ENCODE data around the gene RAB39B. TPM values are rescaled to one million over a fixed set of nuclear protein-coding genes. Genes with fewer than 3 reads are reported as not detected.
A peak's percentile ranks its signal among the peaks of the same experiment; 100 is the strongest.

RAB39B gene
- total and polyA plus RNA-seq, 10 of the 15 experiments (the other 5 are each of a cell fraction or from before 2014, with no cell fraction given): 1.6 to 8.6 (median 6.7) TPM

DNA sequence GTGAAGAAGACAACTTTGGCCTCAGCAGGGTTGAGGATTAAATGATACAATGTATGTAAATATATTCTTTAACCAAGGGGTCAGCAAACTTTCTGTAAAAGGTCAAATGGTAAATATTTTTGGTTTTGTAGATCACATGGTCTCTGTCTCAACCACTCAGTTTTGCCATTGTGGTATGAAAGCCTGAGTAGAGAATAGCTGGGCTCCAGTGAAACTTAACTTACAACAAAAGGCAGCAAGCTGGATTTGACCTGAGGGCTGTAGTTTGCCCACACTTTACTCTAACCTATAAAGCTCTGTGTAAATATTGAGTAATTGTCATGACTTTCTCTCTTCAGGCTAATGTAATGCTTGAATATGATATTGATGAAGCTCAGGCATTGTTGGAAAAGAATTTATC lies 28.4 kb downstream of the RAB39B start (continued):
- TF ChIP-seq, protein P1, sequence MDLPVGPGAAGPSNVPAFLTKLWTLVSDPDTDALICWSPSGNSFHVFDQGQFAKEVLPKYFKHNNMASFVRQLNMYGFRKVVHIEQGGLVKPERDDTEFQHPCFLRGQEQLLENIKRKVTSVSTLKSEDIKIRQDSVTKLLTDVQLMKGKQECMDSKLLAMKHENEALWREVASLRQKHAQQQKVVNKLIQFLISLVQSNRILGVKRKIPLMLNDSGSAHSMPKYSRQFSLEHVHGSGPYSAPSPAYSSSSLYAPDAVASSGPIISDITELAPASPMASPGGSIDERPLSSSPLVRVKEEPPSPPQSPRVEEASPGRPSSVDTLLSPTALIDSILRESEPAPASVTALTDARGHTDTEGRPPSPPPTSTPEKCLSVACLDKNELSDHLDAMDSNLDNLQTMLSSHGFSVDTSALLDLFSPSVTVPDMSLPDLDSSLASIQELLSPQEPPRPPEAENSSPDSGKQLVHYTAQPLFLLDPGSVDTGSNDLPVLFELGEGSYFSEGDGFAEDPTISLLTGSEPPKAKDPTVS (IDR thresholded peaks at IDR 0.05; ENCODE audit: low read depth, low read length): no peak
- TF ChIP-seq HDAC2 (IDR thresholded peaks at IDR 0.05): no peak
- TF ChIP-seq, protein P2, sequence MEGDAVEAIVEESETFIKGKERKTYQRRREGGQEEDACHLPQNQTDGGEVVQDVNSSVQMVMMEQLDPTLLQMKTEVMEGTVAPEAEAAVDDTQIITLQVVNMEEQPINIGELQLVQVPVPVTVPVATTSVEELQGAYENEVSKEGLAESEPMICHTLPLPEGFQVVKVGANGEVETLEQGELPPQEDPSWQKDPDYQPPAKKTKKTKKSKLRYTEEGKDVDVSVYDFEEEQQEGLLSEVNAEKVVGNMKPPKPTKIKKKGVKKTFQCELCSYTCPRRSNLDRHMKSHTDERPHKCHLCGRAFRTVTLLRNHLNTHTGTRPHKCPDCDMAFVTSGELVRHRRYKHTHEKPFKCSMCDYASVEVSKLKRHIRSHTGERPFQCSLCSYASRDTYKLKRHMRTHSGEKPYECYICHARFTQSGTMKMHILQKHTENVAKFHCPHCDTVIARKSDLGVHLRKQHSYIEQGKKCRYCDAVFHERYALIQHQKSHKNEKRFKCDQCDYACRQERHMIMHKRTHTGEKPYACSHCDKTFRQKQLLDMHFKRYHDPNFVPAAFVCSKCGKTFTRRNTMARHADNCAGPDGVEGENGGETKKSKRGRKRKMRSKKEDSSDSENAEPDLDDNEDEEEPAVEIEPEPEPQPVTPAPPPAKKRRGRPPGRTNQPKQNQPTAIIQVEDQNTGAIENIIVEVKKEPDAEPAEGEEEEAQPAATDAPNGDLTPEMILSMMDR (IDR thresholded peaks at IDR 0.05 in 2 of 3, conservative IDR thresholded peaks at IDR 0.05 in 1 of 3; ENCODE audit: control insufficient read depth in 2 of 3, extremely low read depth in 1 of 3, insufficient read depth in 1 of 3, low read depth in 3 of 3, low read length in 3 of 3): no peak

DNA sequence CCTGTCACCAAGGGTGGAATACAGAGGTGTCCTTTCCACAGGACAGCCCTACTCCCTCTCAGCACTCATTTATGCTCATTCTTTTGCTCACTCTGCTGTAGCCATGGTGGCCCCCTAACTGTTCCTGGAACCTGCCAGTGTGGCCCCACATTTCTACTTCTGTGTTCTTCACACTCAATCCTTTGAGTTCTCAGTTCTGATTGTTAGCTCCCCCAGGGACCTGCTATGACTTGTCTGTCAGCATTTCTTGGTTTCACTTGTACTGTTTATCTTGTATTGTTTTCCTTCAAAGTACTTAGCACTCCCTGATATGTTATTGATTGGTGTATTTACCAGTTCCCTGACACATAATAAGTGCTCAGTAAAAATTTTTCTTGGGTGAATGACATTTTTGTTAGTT lies 33.1 kb downstream of the RAB39B start:
- H3K4me2 ChIP-seq (ENCODE audit: control insufficient read depth, insufficient read depth): no peak overlapping the region
- H3K79me2 ChIP-seq (ENCODE audit: control insufficient read depth, insufficient read depth, low read length): peaks cover 6% of the 10 kb centered on the region
- no peaks in the 10 kb centered on the region for H3K9me3 ChIP-seq (replicated peaks; ENCODE audit: control insufficient read depth, insufficient read depth, low read length)
- ChIA-PET CTCF (interaction anchor here (1.1 to 1.3 kb wide), 2 partner anchors 11 to 15 kb away, joined by 3 to 6 read pairs; partner anchors contain the start of gene VBP1), POLR2A (interaction anchor here (0.6 kb wide), 2 partner anchors 13 to 16 kb away, joined by 3 read pairs; no protein-coding TSS in a partner anchor), RAD21 (ENCODE audit: unreplicated experiment) (interaction anchor here (0.8 to 1.8 kb wide), 7 partner anchors 10 to 251 kb away, joined by 3 to 8 read pairs (median 3); partner anchors contain the start of genes FUNDC2 and RAB39B), SMC1A (ENCODE audit: uncharacterized antibody, unreplicated experiment) (interaction anchor here (1.0 to 1.4 kb wide), 3 partner anchors 11 to 15 kb away, joined by 3 to 7 read pairs (median 4); partner anchors contain the start of gene VBP1)
- H3K36me3 ChIP-seq (ENCODE audit: control insufficient read depth in 2 of 2, insufficient read depth in 2 of 2, low read length in 1 of 2): peaks cover 0 to 15% of the 10 kb centered on the region in 2 experiments; a peak in 2 of 4 replicates
- no TSS peak for BruUV-seq (replicated peaks)
- in situ Hi-C loops (cut with MboI): no loop called here
- intact Hi-C loops (cut with micrococcal nuclease; ENCODE audit: unreplicated experiment): no loop called here
- no peak overlapping the region for H3K4me3 ChIP-seq
- H3K27me3 ChIP-seq (replicated peaks in 1 of 2; ENCODE audit: control insufficient read depth in 2 of 2, insufficient read depth in 2 of 2, low read length in 1 of 2): no peaks in the 10 kb centered on the region
- no peaks in the 10 kb centered on the region for H3K4me1 ChIP-seq (ENCODE audit: control insufficient read depth, insufficient read depth, low read length)
- peak; percentile 25 for DNase-seq (ENCODE audit: low read depth, low spot score)
- H4K20me1 ChIP-seq (ENCODE audit: control insufficient read depth, insufficient read depth): no peaks in the 10 kb centered on the region
- ATAC-seq: peak; percentile 95
- H3K9ac ChIP-seq (ENCODE audit: control insufficient read depth, insufficient read depth, low read length): no peak overlapping the region
- H3K27ac ChIP-seq (ENCODE audit: control insufficient read depth, insufficient read depth): peak overlapping the region; percentile 17; the same call in 1 of the 2 replicates
- no peak overlapping the region for H2AFZ ChIP-seq (ENCODE audit: control insufficient read depth, low read depth, low read length)
- no peak for FAIRE-seq
- TF ChIP-seq ZNF384 (IDR thresholded peaks at IDR 0.05; ENCODE audit: borderline replicate concordance, low read depth, low read length) (no peak), ZNF622 (IDR thresholded peaks at IDR 0.05) (no peak), ZNF24 (IDR thresholded peaks at IDR 0.05) (no peak), MYC (IDR thresholded peaks at IDR 0.05; ENCODE audit: insufficient read depth, insufficient read length, insufficient replicate concordance, low read length, severe bottlenecking) (no peak)
- TF ChIP-seq, protein P3, sequence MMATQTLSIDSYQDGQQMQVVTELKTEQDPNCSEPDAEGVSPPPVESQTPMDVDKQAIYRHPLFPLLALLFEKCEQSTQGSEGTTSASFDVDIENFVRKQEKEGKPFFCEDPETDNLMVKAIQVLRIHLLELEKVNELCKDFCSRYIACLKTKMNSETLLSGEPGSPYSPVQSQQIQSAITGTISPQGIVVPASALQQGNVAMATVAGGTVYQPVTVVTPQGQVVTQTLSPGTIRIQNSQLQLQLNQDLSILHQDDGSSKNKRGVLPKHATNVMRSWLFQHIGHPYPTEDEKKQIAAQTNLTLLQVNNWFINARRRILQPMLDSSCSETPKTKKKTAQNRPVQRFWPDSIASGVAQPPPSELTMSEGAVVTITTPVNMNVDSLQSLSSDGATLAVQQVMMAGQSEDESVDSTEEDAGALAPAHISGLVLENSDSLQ (IDR thresholded peaks at IDR 0.05): peak; percentile 65; the same call in 1 of the 2 replicates
- TF ChIP-seq, protein P4, sequence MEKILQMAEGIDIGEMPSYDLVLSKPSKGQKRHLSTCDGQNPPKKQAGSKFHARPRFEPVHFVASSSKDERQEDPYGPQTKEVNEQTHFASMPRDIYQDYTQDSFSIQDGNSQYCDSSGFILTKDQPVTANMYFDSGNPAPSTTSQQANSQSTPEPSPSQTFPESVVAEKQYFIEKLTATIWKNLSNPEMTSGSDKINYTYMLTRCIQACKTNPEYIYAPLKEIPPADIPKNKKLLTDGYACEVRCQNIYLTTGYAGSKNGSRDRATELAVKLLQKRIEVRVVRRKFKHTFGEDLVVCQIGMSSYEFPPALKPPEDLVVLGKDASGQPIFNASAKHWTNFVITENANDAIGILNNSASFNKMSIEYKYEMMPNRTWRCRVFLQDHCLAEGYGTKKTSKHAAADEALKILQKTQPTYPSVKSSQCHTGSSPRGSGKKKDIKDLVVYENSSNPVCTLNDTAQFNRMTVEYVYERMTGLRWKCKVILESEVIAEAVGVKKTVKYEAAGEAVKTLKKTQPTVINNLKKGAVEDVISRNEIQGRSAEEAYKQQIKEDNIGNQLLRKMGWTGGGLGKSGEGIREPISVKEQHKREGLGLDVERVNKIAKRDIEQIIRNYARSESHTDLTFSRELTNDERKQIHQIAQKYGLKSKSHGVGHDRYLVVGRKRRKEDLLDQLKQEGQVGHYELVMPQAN (conservative IDR thresholded peaks at IDR 0.05): no peak
- TF ChIP-seq, protein P5, sequence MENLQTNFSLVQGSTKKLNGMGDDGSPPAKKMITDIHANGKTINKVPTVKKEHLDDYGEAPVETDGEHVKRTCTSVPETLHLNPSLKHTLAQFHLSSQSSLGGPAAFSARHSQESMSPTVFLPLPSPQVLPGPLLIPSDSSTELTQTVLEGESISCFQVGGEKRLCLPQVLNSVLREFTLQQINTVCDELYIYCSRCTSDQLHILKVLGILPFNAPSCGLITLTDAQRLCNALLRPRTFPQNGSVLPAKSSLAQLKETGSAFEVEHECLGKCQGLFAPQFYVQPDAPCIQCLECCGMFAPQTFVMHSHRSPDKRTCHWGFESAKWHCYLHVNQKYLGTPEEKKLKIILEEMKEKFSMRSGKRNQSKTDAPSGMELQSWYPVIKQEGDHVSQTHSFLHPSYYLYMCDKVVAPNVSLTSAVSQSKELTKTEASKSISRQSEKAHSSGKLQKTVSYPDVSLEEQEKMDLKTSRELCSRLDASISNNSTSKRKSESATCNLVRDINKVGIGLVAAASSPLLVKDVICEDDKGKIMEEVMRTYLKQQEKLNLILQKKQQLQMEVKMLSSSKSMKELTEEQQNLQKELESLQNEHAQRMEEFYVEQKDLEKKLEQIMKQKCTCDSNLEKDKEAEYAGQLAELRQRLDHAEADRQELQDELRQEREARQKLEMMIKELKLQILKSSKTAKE (IDR thresholded peaks at IDR 0.05; ENCODE audit: low read depth, poor library complexity, severe bottlenecking): peak; percentile 45
- TF ChIP-seq, protein P6, sequence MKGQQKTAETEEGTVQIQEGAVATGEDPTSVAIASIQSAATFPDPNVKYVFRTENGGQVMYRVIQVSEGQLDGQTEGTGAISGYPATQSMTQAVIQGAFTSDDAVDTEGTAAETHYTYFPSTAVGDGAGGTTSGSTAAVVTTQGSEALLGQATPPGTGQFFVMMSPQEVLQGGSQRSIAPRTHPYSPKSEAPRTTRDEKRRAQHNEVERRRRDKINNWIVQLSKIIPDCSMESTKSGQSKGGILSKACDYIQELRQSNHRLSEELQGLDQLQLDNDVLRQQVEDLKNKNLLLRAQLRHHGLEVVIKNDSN (IDR thresholded peaks at IDR 0.05; ENCODE audit: borderline replicate concordance, extremely low read length, insufficient read depth, low read depth, low read length): no peak

Data from GM12878 (cell line).